ENCODE data around the gene ALCAM. TPM values are rescaled to one million over a fixed set of nuclear protein-coding genes. Genes with fewer than 3 reads are reported as not detected.
A peak's percentile ranks its signal among the peaks of the same experiment; 100 is the strongest.
"Not testable (repeated sequence)": the region's sequence is repeated elsewhere in the genome, so short reads cannot be mapped to it uniquely, and the experiment has no call there.

Gene ALCAM
- total RNA-seq, 3 donors from 2014 or later, result 20.3 to 223 (median 118) TPM

DNA sequence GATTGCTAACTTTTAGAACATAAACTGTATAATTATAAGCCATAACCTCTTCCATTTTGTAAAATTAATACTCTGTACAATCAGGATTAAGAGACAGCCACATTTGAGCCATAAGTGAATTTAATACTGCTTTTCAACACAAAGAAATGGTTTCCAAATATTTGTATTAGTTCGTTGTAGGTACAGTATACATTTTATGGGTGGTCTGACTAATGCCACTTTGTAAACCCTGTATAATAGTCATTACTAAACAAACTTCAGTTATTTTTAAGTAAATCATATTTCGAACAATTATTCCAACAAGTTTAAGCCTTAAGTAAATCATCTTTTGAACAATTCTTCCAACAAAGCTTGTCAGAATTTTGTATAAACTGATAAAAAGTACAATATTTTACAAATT lies 11.0 kb downstream of the ALCAM start:
- TF ChIP-seq, protein P1, sequence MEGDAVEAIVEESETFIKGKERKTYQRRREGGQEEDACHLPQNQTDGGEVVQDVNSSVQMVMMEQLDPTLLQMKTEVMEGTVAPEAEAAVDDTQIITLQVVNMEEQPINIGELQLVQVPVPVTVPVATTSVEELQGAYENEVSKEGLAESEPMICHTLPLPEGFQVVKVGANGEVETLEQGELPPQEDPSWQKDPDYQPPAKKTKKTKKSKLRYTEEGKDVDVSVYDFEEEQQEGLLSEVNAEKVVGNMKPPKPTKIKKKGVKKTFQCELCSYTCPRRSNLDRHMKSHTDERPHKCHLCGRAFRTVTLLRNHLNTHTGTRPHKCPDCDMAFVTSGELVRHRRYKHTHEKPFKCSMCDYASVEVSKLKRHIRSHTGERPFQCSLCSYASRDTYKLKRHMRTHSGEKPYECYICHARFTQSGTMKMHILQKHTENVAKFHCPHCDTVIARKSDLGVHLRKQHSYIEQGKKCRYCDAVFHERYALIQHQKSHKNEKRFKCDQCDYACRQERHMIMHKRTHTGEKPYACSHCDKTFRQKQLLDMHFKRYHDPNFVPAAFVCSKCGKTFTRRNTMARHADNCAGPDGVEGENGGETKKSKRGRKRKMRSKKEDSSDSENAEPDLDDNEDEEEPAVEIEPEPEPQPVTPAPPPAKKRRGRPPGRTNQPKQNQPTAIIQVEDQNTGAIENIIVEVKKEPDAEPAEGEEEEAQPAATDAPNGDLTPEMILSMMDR (IDR thresholded peaks at IDR 0.05), result no peak
- TF ChIP-seq POLR2A (IDR thresholded peaks at IDR 0.05) (no peak), POLR2AphosphoS5 (IDR thresholded peaks at IDR 0.05) (no peak)
- no peak overlapping the region for H3K4me3 ChIP-seq
- intact Hi-C loops (cut with DNase I; ENCODE audit: low total_unique reads), result no loop called here
- no peak overlapping the region for H3K27ac ChIP-seq
- H3K36me3 ChIP-seq, result no peaks in the 10 kb centered on the region
- DNase-seq (ENCODE audit: low spot score in 2 of 2), result no peak
- no peaks in the 10 kb centered on the region for H3K4me1 ChIP-seq
- no peaks in the 10 kb centered on the region for H3K27me3 ChIP-seq
- H3K9me3 ChIP-seq, result no peaks in the 10 kb centered on the region

GRCh38 chr3:105385179-105385578 lies 18.5 kb downstream of the ALCAM start:
- H3K27me3 ChIP-seq, result no peaks in the 10 kb centered on the region
- TF ChIP-seq POLR2A (IDR thresholded peaks at IDR 0.05) (no peak), POLR2AphosphoS5 (IDR thresholded peaks at IDR 0.05) (no peak)
- TF ChIP-seq, protein P1 (IDR thresholded peaks at IDR 0.05), result no peak
- no peaks in the 10 kb centered on the region for H3K4me1 ChIP-seq
- no peak overlapping the region for H3K4me3 ChIP-seq
- H3K9me3 ChIP-seq, result no peaks in the 10 kb centered on the region
- intact Hi-C loops (cut with DNase I; ENCODE audit: low total_unique reads), result no loop called here
- DNase-seq (ENCODE audit: low spot score in 2 of 2), result no peak
- no peaks in the 10 kb centered on the region for H3K36me3 ChIP-seq
- no peak overlapping the region for H3K27ac ChIP-seq

- intact Hi-C loops (cut with DNase I; ENCODE audit: low total_unique reads), result no loop called here
- H3K9me3 ChIP-seq, result no peaks in the 10 kb centered on the region
- H3K27ac ChIP-seq, result no peak overlapping the region
These were observed 19.3 kb downstream of the ALCAM start for GRCh38 chr3:105385819-105386508.

GRCh38 chr3:105387122-105387751 lies 20.5 kb downstream of the ALCAM start:
- Histone ChIP-seq H3K27ac (peak overlapping the region in 1 of 2 donors; percentile 51), H3K4me3 (no peak overlapping the region), H3K9me3 (peaks cover 0 to 5% of the 10 kb centered on the region in 2 donors), H3K4me1 (no peaks in the 10 kb centered on the region), H3K36me3 (no peaks in the 10 kb centered on the region), H3K27me3 (no peaks in the 10 kb centered on the region)
- TF ChIP-seq, protein P1 (IDR thresholded peaks at IDR 0.05), result no peak
- TF ChIP-seq POLR2AphosphoS5 (IDR thresholded peaks at IDR 0.05), result no peak
- TF ChIP-seq POLR2A (IDR thresholded peaks at IDR 0.05), result no peak
- intact Hi-C loops (cut with DNase I; ENCODE audit: low total_unique reads), result no loop called here
- no peak for DNase-seq (ENCODE audit: low spot score in 2 of 2)

More at GRCh38 chr3:105385819-105386508, 19.3 kb downstream of the ALCAM start:
- Histone ChIP-seq H3K4me3 (no peak overlapping the region), H3K36me3 (no peaks in the 10 kb centered on the region), H3K27me3 (no peaks in the 10 kb centered on the region), H3K4me1 (no peaks in the 10 kb centered on the region)
- TF ChIP-seq POLR2A (IDR thresholded peaks at IDR 0.05) (no peak), POLR2AphosphoS5 (IDR thresholded peaks at IDR 0.05) (no peak)
- TF ChIP-seq, protein P1 (IDR thresholded peaks at IDR 0.05), result no peak
- DNase-seq (ENCODE audit: low spot score in 2 of 2), result no peak

DNA sequence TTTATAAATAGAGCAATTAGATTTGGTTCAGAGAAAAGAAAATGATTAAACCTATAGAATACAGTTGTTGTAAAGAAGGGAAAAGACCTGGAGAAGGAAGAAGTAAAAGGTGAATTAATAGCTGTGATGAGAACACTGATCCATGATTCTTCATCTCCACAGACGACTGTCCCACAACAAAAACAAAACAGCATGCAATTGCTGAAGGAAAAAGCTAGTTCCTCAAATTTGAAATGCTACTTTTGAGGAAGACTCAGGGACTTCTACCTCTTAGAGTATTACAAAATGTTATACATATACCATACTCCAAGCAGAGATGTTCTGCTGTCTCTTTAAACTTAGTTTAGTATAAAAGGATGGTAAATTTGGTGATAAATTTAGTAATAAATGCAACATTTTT lies 21.5 kb downstream of the ALCAM start:
- Histone ChIP-seq H3K9me3 (peaks cover 0 to 10% of the 10 kb centered on the region in 2 donors), H3K27ac (no peak overlapping the region), H3K27me3 (no peaks in the 10 kb centered on the region), H3K36me3 (no peaks in the 10 kb centered on the region), H3K4me1 (no peaks in the 10 kb centered on the region), H3K4me3 (no peak overlapping the region)
- intact Hi-C loops (cut with DNase I; ENCODE audit: low total_unique reads), result no loop called here
- no peak for DNase-seq (ENCODE audit: low spot score in 2 of 2)
- no peak for TF ChIP-seq POLR2A (IDR thresholded peaks at IDR 0.05)
- no peak for TF ChIP-seq POLR2AphosphoS5 (IDR thresholded peaks at IDR 0.05)
- TF ChIP-seq, protein P1 (IDR thresholded peaks at IDR 0.05), result no peak

DNA sequence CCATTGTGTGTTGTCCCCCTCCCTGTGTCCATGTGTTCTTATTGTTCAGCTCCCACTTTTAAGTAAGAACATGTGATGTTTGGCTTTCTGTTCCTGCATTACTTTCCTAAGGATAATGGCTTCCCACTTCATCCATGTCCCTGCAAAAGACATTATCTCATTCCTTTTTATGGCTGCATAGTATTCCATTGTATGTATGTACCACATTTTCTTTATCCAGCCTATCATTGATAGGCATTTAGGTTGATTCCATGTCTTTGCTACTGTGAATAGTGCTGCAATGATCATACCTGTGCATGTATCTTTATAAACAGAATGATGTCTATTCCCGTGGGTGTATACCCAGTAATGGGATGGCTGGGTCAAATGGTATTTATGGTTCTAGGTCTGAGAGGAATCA lies 23.1 kb downstream of the ALCAM start:
- H3K4me3 ChIP-seq; H3K27ac ChIP-seq; H3K4me1 ChIP-seq; DNase-seq (ENCODE audit: low spot score in 2 of 2); H3K36me3 ChIP-seq; H3K27me3 ChIP-seq; intact Hi-C loops (cut with DNase I; ENCODE audit: low total_unique reads); H3K9me3 ChIP-seq: not testable (repeated sequence)

DNA sequence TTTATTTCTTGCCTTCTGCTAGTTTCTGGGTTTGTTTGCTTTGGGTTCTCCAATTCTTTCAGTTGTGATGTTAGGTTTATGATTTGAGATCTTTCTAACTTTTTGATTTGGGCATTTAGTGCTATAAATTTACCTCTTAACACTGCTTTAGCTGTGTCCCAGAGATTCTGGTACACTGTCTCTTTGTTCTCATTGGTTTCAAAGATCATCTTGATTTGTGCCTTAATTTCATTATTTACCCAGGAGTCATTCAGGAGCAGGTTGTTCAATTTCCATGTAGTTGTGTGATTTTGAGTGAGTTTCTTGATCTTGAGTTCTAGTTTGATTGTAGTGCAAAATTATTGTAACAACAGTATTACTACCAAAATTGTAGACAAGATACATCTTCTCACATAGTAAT lies 25.9 kb downstream of the ALCAM start:
- H3K27me3 ChIP-seq; intact Hi-C loops (cut with DNase I; ENCODE audit: low total_unique reads); H3K4me1 ChIP-seq; H3K27ac ChIP-seq; DNase-seq (ENCODE audit: low spot score in 2 of 2); H3K36me3 ChIP-seq; H3K4me3 ChIP-seq; H3K9me3 ChIP-seq: not testable (repeated sequence)
